HG03025 (cell line): ENCODE measurements around the gene CCL8.

Experiments
- ATAC-seq: cut with Tn5 transposase; IDR thresholded peaks from one replicate; pipeline ENCODE4 v1.9.1; 2021; ENCODE audit warnings: mild to moderate bottlenecking, moderate library complexity; ENCODE audit not compliant: unreplicated experiment, low FRiP score

Gene CCL8

DNA sequence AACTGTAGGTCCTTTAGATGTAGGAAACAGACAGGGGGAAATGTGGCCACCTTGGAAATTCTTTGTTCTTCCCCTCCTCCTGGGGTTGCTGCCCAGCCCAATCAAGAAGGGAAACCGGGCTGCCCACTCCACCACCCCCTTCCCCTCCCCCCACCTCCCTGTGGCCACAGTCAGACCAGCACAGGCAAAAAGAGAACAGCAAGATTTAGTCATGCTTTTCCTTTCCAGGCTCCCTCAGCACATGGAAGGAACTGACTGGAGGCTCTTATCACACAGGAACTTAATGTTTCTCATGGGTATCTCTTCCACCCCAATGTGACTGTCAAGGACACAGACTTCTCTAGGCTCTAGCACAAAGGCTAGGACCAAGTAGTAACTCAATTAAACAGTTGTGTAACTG is 46.8 kb downstream of the CCL8 start:
- no peak for ATAC-seq

GRCh38 chr17:34366529-34367107 is 47.4 kb downstream of the CCL8 start:
- no peak for ATAC-seq

DNA sequence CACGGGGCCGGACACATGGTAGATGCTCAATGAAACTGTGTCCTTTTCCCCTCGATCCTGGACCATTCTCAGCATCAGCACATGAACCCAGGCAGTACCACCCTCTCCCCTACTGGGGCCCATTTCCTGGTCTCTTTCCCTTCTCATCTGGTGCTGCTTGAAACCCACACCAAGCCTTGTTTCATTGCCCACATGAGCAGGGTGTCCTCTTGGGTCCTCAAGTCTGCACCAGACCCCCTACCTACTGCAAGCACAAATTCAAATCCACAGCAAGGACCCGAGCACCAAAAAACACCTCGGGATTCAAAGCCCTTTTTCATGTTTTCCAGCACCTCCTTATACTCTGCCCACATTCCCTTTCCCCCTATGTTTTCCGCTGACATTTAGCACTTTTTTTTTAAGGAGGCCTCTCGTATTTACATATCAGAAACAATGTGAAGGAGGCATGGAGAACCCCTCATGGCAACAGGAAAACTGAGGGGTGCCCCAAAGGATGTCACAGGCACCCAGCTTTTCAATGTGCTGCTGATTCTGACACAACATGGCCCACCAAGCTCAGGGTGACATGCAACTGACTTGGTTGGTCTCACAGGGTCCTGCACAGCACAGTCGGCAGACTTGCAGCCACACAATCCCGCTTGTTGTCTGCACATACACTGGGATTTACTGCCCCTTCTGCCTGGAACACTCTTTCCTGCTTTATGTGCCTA is 48.4 kb downstream of the CCL8 start:
- no peak for ATAC-seq

- no peak for ATAC-seq
Measured at GRCh38 chr17:34368196-34368945, 49.1 kb downstream of the CCL8 start.

- no peak for ATAC-seq
Measured at GRCh38 chr17:34368946-34369500, 49.8 kb downstream of the CCL8 start.

GRCh38 chr17:34369571-34369970 is 50.3 kb downstream of the CCL8 start:
- no peak for ATAC-seq

GRCh38 chr17:34370376-34370996 is 51.3 kb downstream of the CCL8 start:
- ATAC-seq: no peak

- ATAC-seq: no peak
Measured at GRCh38 chr17:34370997-34371395, 51.8 kb downstream of the CCL8 start.
